Stomach (tissue), 4 donors: Measurements from ENCODE around the gene FAM20C.

Experiments used
- CTCF ChIP-seq, 7 experiments: fragments of 450-650 bp in 4 of 7; fragments of 200-600 bp in 3 of 7; sonication (generic) in 3 of 7; IDR thresholded peaks; one replicate each; pipeline ENCODE4 v1.5.1; 2016 to 2019; ENCODE audit warnings: antibody characterized with exemption in 7 of 7, control low read depth in 2 of 7, mild to moderate bottlenecking in 1 of 7
- EP300 ChIP-seq: sonication (generic); formaldehyde crosslinking; IDR thresholded peaks from one replicate; pipeline ENCODE4 v1.6.1; 2017; ENCODE audit warnings: antibody characterized with exemption
- POLR2A ChIP-seq, 4 donors: fragments of 450-650 bp; IDR thresholded peaks; one replicate each; pipeline ENCODE4 v1.6.1; 2016; ENCODE audit warnings: antibody characterized with exemption in 4 of 4, control low read depth in 2 of 4, mild to moderate bottlenecking in 1 of 4, moderate library complexity in 1 of 4
- POLR2AphosphoS5 ChIP-seq, 3 donors: sonication (generic); formaldehyde crosslinking; IDR thresholded peaks; one replicate each; pipeline ENCODE4 v1.6.1; 2016; ENCODE audit warnings: antibody characterized with exemption in 3 of 3

GRCh38 chr7:157771-158625 is 34.4 kb upstream of the FAM20C start:
- no peak for TF ChIP-seq CTCF (IDR thresholded peaks at IDR 0.05)
- no peak for TF ChIP-seq POLR2A (IDR thresholded peaks at IDR 0.05)
- no peak for TF ChIP-seq EP300
- TF ChIP-seq POLR2AphosphoS5 (IDR thresholded peaks at IDR 0.05), result no peak
